ENCODE data around the gene HOXD8. TPM values are rescaled to one million over a fixed set of nuclear protein-coding genes. Genes with fewer than 3 reads are reported as not detected.

Gene HOXD8
- total RNA-seq, 2 experiments from 2014 or later, result not detected

DNA sequence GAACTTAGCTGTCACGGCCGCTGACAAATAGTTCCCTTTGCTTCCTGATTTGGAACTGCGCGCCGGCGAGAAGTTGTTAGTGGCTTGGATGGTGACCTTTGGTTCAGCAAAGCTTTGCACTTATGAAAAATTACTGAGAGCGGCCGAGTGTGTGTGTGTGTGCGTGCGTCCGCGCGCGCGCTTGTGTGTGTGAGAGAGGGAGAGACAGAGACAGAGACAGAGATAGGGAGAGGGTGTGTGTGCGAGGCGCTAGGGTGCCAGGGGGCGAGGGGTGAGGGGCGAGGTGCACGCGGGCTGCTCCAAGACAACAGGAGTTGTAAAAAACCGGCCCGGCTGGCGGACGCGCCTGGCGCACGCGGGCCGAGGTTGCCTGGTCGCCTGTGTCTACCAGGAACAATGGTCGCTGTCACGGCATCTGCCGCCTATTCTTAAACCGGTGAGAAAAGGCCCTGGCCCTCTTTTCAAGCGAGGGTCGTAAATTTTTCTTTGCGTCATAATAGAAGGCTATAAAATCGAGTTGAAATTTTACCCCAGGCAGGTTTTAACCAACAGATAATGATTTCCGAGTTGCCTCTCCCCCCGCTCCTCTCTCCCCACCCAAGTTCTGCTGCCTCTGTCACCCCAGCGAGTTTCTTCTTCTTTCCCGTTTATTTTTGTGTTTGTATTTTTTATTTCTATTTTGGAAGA, 28.1 kb downstream of the HOXD8 start:
- peaks cover 4% of the 10 kb centered on the region for H3K4me1 Mint-ChIP-seq
- CTCF ChIA-PET, result interaction anchor here (1.6 kb wide), 1 partner anchor 480 kb away, joined by 3 read pairs; no protein-coding TSS in a partner anchor
- DNase-seq, result no peak
- H3K27ac Mint-ChIP-seq, result peak overlapping the region; percentile 22
- H3K36me3 Mint-ChIP-seq, result peaks cover 2% of the 10 kb centered on the region
- no peak for ATAC-seq
- peaks cover 90% of the 10 kb centered on the region for H3K27me3 Mint-ChIP-seq
- no peaks in the 10 kb centered on the region for H3K9me3 Mint-ChIP-seq (ENCODE audit: low read depth)
- H3K4me3 Mint-ChIP-seq, result no peak overlapping the region

DNA sequence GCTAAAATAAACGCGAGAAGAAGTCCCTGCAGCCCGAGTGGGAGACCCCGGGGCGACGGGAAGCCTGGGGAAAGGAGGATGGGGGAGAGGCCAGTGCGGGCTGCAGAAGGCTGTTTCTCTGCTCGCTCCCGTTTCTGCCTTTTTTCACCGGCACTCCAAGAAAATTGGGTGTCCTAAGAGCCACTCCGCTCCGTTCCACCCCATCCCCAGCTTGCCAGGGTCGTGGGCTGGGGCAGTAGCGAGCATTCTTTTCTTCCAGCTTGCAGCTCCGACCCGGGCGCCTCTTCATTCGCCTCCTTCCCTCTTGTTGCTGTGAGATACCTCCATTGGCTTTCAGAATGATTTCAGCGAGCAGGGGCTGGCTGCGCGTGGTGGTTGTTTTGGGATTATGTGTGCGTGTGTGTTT, 28.7 kb downstream of the HOXD8 start:
- Mint-ChIP-seq H3K4me3 (no peak overlapping the region), H3K27ac (peak overlapping the region; percentile 46), H3K4me1 (peaks cover 4% of the 10 kb centered on the region), H3K27me3 (peaks cover 88% of the 10 kb centered on the region), H3K36me3 (peaks cover 2% of the 10 kb centered on the region), H3K9me3 (ENCODE audit: low read depth) (no peaks in the 10 kb centered on the region)
- no peak for ATAC-seq
- CTCF ChIA-PET, result no interaction called here
- DNase-seq, result no peak

DNA sequence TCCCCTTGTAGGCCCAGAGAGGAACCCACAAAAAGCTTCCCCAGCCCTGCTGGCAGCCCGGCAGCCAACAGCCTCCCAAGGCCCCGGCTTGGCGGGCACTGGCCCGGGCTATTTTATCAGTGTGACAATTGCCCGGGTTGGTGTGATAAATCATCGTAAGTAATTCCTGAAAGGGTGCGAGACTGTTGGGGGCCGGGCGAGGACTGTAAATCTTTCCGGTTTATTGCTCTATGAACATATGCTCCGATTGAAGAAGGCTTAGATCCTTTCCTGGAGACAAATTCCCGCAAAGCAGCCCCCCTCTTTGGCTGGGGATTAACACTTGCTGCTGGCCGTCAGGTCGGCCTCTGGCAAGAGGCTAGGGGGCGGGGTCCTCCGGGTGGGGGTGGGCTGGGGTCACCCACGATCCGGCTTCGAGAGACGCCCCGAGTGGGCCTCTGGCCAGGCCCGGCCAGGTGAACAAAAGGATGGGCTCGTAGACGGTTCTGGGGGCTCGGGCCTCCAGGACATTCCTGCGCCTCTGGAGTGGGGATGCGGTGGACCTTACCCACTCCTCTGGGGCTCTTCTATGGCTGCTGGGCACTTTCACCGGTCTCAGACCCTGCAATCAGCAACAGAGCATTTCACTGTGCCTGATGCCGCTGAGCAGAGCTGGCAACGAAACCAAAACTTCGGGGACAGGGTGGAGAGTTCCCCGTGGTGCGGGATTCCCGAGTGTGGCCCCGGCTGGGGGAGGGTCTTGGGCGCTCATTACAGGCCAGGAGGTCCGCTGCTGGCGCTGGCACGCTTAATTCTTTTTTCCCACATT, 29.6 kb downstream of the HOXD8 start:
- CTCF ChIA-PET, result no interaction called here
- peak overlapping the region; percentile 28 for H3K27ac Mint-ChIP-seq
- ATAC-seq (no peak), DNase-seq (no peak)
- peaks cover 2% of the 10 kb centered on the region for H3K36me3 Mint-ChIP-seq
- peaks cover 4% of the 10 kb centered on the region for H3K4me1 Mint-ChIP-seq
- H3K27me3 Mint-ChIP-seq, result peaks cover 88% of the 10 kb centered on the region
- H3K4me3 Mint-ChIP-seq, result no peak overlapping the region
- H3K9me3 Mint-ChIP-seq (ENCODE audit: low read depth), result no peaks in the 10 kb centered on the region

DNA sequence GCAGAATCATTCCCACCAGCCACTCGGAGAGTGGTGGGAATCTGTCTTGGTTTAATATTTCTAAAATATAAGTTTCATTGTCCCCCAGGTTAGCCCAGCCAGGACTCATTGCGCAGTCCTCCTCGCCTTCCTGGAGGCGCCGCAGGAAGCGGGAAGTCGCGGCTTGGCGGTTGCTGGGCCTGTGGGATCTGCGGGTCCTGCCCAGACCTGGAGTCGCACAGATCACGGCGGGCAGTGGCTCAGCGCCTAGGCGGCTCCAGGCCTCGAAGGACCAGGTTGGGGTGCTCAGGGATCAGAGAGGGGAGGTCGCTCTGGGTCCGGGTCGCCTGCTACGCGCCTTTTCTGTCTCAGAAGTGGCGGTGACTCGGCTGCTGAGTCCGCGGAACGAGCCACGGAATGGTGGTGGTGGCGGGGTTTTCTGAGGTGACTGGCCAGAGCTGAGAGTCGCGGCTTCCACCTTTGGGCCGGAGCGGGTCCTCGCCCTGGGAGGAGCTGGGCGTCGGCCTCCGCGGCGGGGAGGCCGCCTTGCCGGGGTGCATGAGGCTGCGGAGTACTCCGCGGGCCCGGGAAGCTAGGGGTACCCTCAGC, 30.3 kb downstream of the HOXD8 start:
- DNase-seq (no peak), ATAC-seq (no peak)
- H3K36me3 Mint-ChIP-seq, result peaks cover 4% of the 10 kb centered on the region
- CTCF ChIA-PET, result interaction anchor here (1.3 kb wide), 1 partner anchor 28 kb away, joined by 3 read pairs; no protein-coding TSS in a partner anchor
- H3K4me1 Mint-ChIP-seq, result peaks cover 7% of the 10 kb centered on the region
- H3K9me3 Mint-ChIP-seq (ENCODE audit: low read depth), result no peaks in the 10 kb centered on the region
- no peak overlapping the region for H3K27ac Mint-ChIP-seq
- no peak overlapping the region for H3K4me3 Mint-ChIP-seq
- peaks cover 89% of the 10 kb centered on the region for H3K27me3 Mint-ChIP-seq

DNA sequence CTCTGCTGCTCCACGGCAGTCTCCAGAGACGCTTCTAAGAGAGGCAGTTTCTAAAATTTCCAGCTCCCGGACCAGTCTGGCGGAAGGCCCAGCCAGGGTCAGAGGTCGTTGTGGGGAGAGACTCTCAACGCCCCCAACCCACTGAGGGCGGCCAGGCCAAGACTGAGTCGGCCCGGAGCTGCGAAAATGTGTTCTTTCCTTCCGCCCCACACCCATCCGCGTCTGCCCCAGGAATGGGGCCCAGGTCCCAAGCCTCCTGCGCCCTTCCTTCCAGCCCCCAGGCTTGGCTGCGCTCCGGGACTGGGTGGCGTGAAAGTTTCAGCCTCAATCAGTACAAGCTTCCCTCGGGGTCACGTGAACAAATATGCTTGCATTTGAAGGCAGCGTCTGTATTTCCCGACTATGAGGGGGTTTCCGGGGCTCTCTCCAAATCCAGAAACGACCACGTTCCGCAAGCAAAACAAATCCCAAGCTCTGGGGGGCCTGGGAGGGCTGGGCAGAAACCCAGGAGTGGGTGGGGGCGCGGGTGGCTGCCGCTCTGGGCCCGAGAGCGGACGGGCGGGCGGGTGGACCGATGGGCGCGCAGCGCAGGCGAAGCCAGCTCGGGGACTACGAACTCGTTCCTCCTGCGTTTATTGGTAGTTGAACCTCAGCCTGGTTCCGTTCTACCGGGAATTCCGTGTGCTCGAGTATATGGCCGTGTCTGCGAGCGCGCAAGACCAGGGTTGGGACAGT, 30.9 kb downstream of the HOXD8 start:
- Mint-ChIP-seq H3K4me3 (no peak overlapping the region), H3K27me3 (peaks cover 89% of the 10 kb centered on the region), H3K36me3 (peaks cover 4% of the 10 kb centered on the region), H3K27ac (no peak overlapping the region), H3K9me3 (ENCODE audit: low read depth) (no peaks in the 10 kb centered on the region), H3K4me1 (peaks cover 7% of the 10 kb centered on the region)
- DNase-seq, result no peak
- no peak for ATAC-seq
- CTCF ChIA-PET, result interaction anchor here (1.2 to 1.5 kb wide), 4 partner anchors 16 to 64 kb away, joined by 3 to 5 read pairs (median 4); no protein-coding TSS in a partner anchor

DNA sequence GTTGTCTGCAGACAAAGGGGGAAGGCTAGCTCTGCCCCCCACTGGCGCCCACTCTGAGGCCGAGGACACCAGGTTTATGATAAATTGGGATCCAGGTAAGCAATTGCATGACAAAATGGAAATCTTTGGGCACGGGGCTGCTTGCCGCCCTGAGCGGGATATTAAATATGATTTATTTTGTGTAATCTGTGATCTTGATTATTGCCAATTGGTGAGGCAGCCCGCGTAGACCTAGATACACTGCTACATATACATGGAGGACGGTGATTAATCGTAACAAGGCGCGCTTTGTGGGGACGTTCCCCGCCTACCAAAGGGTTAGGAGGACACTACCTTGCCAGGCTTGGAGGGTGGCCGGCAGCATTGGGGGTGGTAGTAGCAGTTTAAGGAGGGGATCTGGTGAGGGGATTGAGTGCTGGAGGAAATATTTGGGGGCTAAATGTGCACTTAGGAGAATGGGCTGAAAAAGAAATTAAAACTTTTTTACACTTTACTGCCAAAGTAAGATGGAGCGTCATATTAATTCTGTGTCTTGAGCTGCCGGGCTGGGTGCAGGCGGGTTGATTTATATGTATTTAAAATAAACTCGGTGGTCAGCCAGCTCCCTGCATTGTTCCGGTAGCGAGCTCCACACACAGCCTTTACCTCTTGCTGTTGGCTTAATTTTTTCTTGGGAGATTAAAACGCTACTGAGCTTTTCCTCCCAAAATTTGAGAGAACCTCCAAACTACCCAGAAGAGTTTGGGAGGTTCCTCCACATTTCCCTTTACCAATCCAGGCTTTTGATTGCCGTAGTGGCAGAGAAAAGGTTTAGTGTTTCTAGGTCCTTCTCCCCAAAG, 31.7 kb downstream of the HOXD8 start:
- Mint-ChIP-seq H3K4me1 (peaks cover 7% of the 10 kb centered on the region), H3K27ac (peak overlapping the region; percentile 22), H3K4me3 (no peak overlapping the region), H3K36me3 (peaks cover 4% of the 10 kb centered on the region), H3K9me3 (ENCODE audit: low read depth) (no peaks in the 10 kb centered on the region), H3K27me3 (peaks cover 89% of the 10 kb centered on the region)
- ATAC-seq (no peak), DNase-seq (no peak)
- CTCF ChIA-PET, result interaction anchor here (1.0 to 2.0 kb wide), 7 partner anchors 17 to 393 kb away, joined by 3 to 6 read pairs (median 4); no protein-coding TSS in a partner anchor

DNA sequence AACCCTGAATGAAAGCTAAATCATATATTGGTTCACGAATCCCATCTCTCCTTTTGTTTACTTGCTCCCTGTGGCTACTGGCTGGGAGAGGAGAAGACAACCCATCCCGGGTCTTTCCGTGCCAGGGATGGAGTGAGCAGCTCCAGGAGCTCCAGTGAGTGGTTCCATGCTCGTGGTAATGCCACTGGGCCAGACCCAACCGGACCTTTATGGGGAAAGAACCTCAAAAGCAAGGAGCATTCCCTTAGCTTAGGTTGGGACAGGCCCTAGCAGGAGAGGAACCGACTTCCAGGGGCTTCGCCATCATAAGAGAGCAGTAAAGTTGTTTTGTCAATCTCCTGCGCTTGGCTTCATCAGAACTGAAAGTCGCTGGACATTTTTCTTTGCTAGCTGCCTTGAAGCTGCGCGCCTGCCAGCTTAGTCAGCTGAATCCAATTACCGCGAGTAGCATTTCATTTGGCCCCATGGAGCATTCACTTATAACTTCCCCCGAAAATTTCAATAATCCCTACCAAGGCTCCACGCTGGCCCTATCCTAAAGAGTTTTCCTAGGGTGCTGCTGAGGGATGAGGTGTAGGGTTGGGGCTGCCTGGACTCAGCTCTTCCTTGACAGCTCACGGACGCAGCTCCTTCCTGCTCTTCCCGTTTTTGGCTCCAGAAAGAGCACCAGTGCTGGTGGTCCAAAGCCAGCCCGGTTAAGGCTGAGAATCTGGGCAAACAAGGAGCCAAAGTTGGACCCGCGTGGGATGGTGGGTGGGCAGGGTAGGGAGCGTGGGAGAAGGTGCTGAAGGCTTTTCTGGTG, 32.5 kb downstream of the HOXD8 start:
- Mint-ChIP-seq H3K27me3 (peaks cover 90% of the 10 kb centered on the region), H3K27ac (no peak overlapping the region), H3K4me1 (peaks cover 7% of the 10 kb centered on the region), H3K4me3 (no peak overlapping the region), H3K36me3 (peaks cover 4% of the 10 kb centered on the region), H3K9me3 (ENCODE audit: low read depth) (no peaks in the 10 kb centered on the region)
- CTCF ChIA-PET, result interaction anchor here (0.6 to 2.0 kb wide), 7 partner anchors 10 to 475 kb away, joined by 3 to 6 read pairs (median 3); no protein-coding TSS in a partner anchor
- DNase-seq (no peak), ATAC-seq (no peak)

DNA sequence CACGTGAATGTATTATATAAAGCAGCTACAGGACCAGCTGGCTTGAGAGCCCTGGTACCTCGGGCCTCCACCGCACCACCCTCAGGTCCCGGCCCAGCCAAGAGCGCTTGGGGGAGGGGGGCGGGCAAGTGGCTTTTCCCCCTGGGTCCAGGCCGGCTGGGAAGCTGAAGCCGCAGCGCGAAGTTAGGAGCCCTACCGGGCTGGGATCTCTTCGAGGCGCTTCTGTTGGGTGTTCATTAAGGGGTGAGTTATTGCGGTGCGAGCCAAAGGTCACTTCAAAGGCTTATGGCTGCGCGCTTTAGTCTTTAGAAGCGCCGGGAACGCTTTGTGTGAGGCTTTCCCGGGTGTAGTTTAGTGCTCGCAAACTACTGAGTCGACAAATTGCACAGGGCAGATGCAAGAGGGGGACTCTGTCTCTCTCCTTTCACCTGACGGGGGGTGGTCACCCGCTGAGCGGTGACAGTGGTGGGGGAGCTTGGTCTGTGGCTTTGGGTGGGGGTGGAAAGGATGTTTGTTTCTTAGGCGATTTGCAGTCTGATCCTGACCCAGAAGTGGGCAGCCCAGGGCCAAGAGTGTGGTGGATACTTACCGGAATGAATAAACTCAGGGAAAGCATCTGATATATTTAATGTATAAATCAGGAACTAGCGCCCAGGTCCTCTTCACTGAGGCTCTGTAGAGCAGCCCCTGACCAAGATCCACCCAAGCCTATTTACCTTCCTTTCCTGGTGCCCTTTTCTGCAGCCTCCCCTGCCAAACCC, 33.6 kb downstream of the HOXD8 start:
- H3K4me3 Mint-ChIP-seq, result no peak overlapping the region
- peaks cover 4% of the 10 kb centered on the region for H3K36me3 Mint-ChIP-seq
- no peak for ATAC-seq
- CTCF ChIA-PET, result interaction anchor here (0.7 to 2.0 kb wide), 2 partner anchors 9 to 35 kb away, joined by 3 to 6 read pairs; no protein-coding TSS in a partner anchor
- peaks cover 92% of the 10 kb centered on the region for H3K27me3 Mint-ChIP-seq
- no peaks in the 10 kb centered on the region for H3K9me3 Mint-ChIP-seq (ENCODE audit: low read depth)
- H3K4me1 Mint-ChIP-seq, result peaks cover 5% of the 10 kb centered on the region
- no peak for DNase-seq
- no peak overlapping the region for H3K27ac Mint-ChIP-seq

DNA sequence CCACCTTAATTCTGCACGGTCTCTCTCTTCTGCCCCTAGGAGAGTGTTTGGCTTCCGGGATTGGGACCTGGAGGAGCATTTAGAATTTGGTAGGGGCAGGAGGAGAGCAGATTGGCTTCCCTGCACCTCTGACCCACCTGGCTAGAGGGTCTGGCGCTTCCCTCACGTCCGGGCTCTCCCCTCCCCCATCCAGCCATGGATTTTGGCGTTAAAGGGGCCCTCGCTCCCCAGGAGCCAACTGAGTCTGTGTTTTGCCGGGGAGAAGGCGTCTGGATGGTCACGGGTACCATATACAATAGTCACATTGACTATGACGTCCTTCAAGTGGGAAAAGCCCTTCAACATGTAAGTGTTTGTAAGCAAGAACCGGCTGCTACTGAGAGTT, 34.2 kb downstream of the HOXD8 start:
- peaks cover 3% of the 10 kb centered on the region for H3K4me1 Mint-ChIP-seq
- DNase-seq (no peak), ATAC-seq (no peak)
- CTCF ChIA-PET, result no interaction called here
- peak overlapping the region; percentile 52 for H3K27ac Mint-ChIP-seq
- peaks cover 3% of the 10 kb centered on the region for H3K36me3 Mint-ChIP-seq
- H3K9me3 Mint-ChIP-seq (ENCODE audit: low read depth), result no peaks in the 10 kb centered on the region
- peaks cover 87% of the 10 kb centered on the region for H3K27me3 Mint-ChIP-seq
- no peak overlapping the region for H3K4me3 Mint-ChIP-seq

DNA sequence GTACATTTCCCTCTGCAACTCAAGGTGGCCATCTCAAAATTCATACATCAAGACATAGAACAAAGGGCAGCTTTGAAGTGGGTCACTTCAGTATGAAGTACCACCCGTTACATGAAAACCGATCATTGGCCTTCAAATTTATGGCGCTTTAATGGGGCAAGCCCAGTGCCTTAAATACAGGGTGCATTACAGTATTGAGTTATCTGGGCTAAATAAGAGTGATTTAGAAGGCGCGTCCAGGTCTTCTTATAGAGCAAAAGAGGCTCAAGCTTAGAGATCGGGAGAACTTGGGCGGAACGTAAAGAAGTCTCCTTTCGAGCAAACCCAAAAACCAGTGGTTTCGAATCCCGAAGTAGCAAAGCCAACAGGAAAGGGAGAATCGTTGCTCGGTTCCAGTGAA, 34.7 kb downstream of the HOXD8 start:
- DNase-seq (no peak), ATAC-seq (no peak)
- Mint-ChIP-seq H3K27ac (peak overlapping the region; percentile 52), H3K4me3 (peak overlapping the region; percentile 8), H3K36me3 (peaks cover 3% of the 10 kb centered on the region), H3K4me1 (peaks cover 3% of the 10 kb centered on the region), H3K27me3 (peaks cover 86% of the 10 kb centered on the region), H3K9me3 (ENCODE audit: low read depth) (no peaks in the 10 kb centered on the region)
- CTCF ChIA-PET, result no interaction called here

DNA sequence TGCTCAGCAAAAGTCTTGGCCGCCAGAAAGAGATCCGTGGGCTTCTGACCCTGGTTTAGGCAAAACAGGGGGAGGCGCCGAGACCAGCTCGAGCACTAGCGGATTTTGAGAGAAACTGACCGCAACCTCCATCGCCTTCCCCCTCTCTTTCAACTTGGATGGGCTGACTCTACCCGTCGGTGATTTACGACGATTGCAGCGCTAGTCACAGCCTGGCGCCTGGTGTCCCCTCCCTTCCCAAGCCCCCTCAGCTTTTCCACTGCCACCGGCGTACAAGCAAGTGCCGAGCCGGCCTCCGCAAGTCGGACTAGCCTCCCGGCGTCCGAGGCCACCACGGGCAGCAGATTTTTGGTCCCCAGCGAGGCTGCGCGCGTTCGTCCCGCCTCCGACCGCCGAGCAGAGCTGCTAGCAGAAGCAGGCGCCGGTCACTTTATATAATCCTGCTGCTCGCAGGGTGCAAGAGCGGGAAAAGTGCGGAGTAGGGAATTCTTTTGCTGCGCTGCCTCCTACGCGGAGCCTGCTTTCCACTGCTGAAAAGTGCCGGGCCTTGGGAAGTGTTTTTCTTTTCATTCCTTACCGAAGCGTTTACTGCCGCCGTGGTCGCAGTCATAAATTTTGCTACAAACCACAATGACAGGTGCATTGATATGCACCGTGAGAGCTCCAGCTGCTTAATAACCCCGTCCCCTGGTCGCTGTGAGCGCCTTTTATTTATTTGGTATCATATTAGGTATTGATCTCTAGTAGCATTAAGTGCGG, 35.3 kb downstream of the HOXD8 start:
- Mint-ChIP-seq H3K27me3 (peaks cover 86% of the 10 kb centered on the region), H3K4me1 (peaks cover 3% of the 10 kb centered on the region), H3K4me3 (no peak overlapping the region), H3K36me3 (peaks cover 3% of the 10 kb centered on the region), H3K27ac (peak overlapping the region; percentile 49), H3K9me3 (ENCODE audit: low read depth) (no peaks in the 10 kb centered on the region)
- DNase-seq, result no peak
- CTCF ChIA-PET, result no interaction called here
- ATAC-seq, result no peak
